GM12878 (cell line): ENCODE measurements around the gene MBD3. TPM values are rescaled to one million over a fixed set of nuclear protein-coding genes. Genes with fewer than 3 reads are reported as not detected.
A peak's percentile ranks its signal among the peaks of the same experiment; 100 is the strongest.

Experiments used
- ATF7 ChIP-seq: fragments of 450-650 bp; IDR thresholded peaks from 2 replicates; pipeline ENCODE4 v1.6.1; 2016; ENCODE audit warnings: low read depth, mild to moderate bottlenecking
- CEBPB ChIP-seq, 2 experiments: fragments of 150-350 bp in 1 of 2; IDR thresholded peaks; 2 replicates each; pipeline ENCODE4 v1.6.1; 2012 to 2014; ENCODE audit warnings: low read depth in 2 of 2, low read length in 2 of 2, borderline replicate concordance in 1 of 2, inconsistent platforms in 1 of 2
- CHD1 ChIP-seq: IDR thresholded peaks from 2 replicates; pipeline ENCODE4 v1.6.1; 2012; ENCODE audit warnings: low read depth, low read length, improper control_type of control experiment
- EZH2 ChIP-seq: IDR thresholded peaks from 2 replicates; pipeline ENCODE4 v1.6.1; 2012; ENCODE audit warnings: low read depth, mild to moderate bottlenecking, control low read depth, inconsistent platforms, low read length, borderline replicate concordance; ENCODE audit not compliant: control insufficient read depth
- FOXM1 ChIP-seq: IDR thresholded peaks from 2 replicates; pipeline ENCODE4 v1.6.1; 2012; ENCODE audit warnings: low read depth, mild to moderate bottlenecking, inconsistent platforms, low read length, moderate library complexity
- GATAD2B ChIP-seq: fragments of 450-650 bp; conservative IDR thresholded peaks from 2 replicates; pipeline ENCODE4 v1.6.1; 2017; ENCODE audit warnings: low read depth, mild to moderate bottlenecking, moderate library complexity
- LARP7 ChIP-seq: fragments of 450-650 bp; IDR thresholded peaks from 2 replicates; pipeline ENCODE4 v1.6.1; 2017; ENCODE audit warnings: mild to moderate bottlenecking
- MAX ChIP-seq: IDR thresholded peaks from 2 replicates; pipeline ENCODE4 v1.6.1; 2012; ENCODE audit warnings: low read depth, low read length, improper control_type of control experiment
- MEF2B ChIP-seq: fragments of 450-650 bp; IDR thresholded peaks from 2 replicates; pipeline ENCODE4 v1.6.1; 2018; ENCODE audit warnings: mild to moderate bottlenecking, moderate library complexity; ENCODE audit not compliant: partially characterized antibody, poor library complexity, severe bottlenecking
- NBN ChIP-seq: fragments of 450-650 bp; IDR thresholded peaks from 2 replicates; pipeline ENCODE4 v1.6.1; 2016
- NR2C1 ChIP-seq: fragments of 450-650 bp; IDR thresholded peaks from 2 replicates; pipeline ENCODE4 v1.6.1; 2017; ENCODE audit warnings: antibody characterized with exemption, mild to moderate bottlenecking, moderate library complexity
- NR2F1 ChIP-seq: fragments of 450-650 bp; conservative IDR thresholded peaks from 2 replicates; pipeline ENCODE4 v1.6.1; 2017; ENCODE audit warnings: mild to moderate bottlenecking
- NRF1 ChIP-seq: conservative IDR thresholded peaks from 2 replicates; pipeline ENCODE4 v1.6.1; 2011; ENCODE audit warnings: mild to moderate bottlenecking, low read depth, low read length, improper control_type of control experiment
- POLR2AphosphoS5 ChIP-seq: IDR thresholded peaks from 2 replicates; pipeline ENCODE4 v1.6.1; 2011; ENCODE audit warnings: mild to moderate bottlenecking, low read length, inconsistent platforms
- RAD21 ChIP-seq: IDR thresholded peaks from 2 replicates; pipeline ENCODE4 v1.6.1; 2011; ENCODE audit warnings: mild to moderate bottlenecking, low read depth, low read length, moderate library complexity; ENCODE audit not compliant: insufficient read depth
- RAD51 ChIP-seq: fragments of 450-650 bp; IDR thresholded peaks from 2 replicates; pipeline ENCODE4 v1.6.1; 2016; ENCODE audit warnings: moderate library complexity, mild to moderate bottlenecking, inconsistent platforms
- SMAD5 ChIP-seq: IDR thresholded peaks from 2 replicates; pipeline ENCODE4 v1.6.1; 2016; ENCODE audit warnings: antibody characterized with exemption, low read depth
- SUPT20H ChIP-seq: IDR thresholded peaks from 2 replicates; pipeline ENCODE4 v1.6.1; 2011; ENCODE audit warnings: low read depth, mild to moderate bottlenecking, low read length, moderate library complexity, borderline replicate concordance; ENCODE audit not compliant: control insufficient read depth
- TAF1 ChIP-seq: IDR thresholded peaks from 2 replicates; pipeline ENCODE4 v1.6.1; 2011; ENCODE audit warnings: mild to moderate bottlenecking, low read depth, low read length, borderline replicate concordance
- USF2 ChIP-seq: IDR thresholded peaks from 2 replicates; pipeline ENCODE4 v1.6.1; 2011; ENCODE audit warnings: low read depth, low read length, improper control_type of control experiment, borderline replicate concordance
- ZBTB40 ChIP-seq: fragments of 450-650 bp; IDR thresholded peaks from 2 replicates; pipeline ENCODE4 v1.6.1; 2016; ENCODE audit warnings: mild to moderate bottlenecking, moderate library complexity, borderline replicate concordance
- polyA plus RNA-seq, 11 experiments: library from polyadenylated mRNA; depleted of rRNA in 4 of 11; unstranded in 6 of 11; stranded (reverse) in 5 of 11; fragments of >200 nt; fragmentation: Nextera tagmentation in 4 of 11; fragmentation: Illumina TruSeq in 1 of 11; extraction: Ambion mirVana in 4 of 11; extraction: Trizol in 1 of 11; gene quantifications; 1 replicate in 1 of 11; 2 replicates in 10 of 11; pipeline versions ENCODE4 v1.2.1 to v1.2.3, GENCODE V29; 2011 to 2016; ENCODE audit warnings: inconsistent platforms in 2 of 11, missing spikeins in 2 of 11, low read depth in 1 of 11
- total RNA-seq, 4 experiments: library from RNA; depleted of rRNA in 3 of 4; stranded (reverse); fragments of >200 nt in 3 of 4; fragmentation: Illumina TruSeq in 1 of 4; extraction: Trizol in 1 of 4; gene quantifications; 2 replicates each; pipeline versions ENCODE4 v1.2.1 to v1.2.3, GENCODE V29; 2013 to 2021
- TF ChIP-seq, protein P1 (sequence below): IDR thresholded peaks from 2 replicates; pipeline ENCODE4 v1.6.1; 2011; ENCODE audit warnings: borderline replicate concordance, low read depth, mild to moderate bottlenecking, moderate library complexity, low read length; ENCODE audit not compliant: insufficient read depth, poor library complexity, severe bottlenecking
- TF ChIP-seq, protein P2 (sequence below): fragments of 450-650 bp; IDR thresholded peaks from 2 replicates; pipeline ENCODE4 v1.6.1; 2014; ENCODE audit warnings: mild to moderate bottlenecking

MBD3 gene
- total and polyA plus RNA-seq, 10 of the 15 experiments (the other 5 are each of a cell fraction or from before 2014, with no cell fraction given), result 0.13 to 107 (median 21.9) TPM

DNA sequence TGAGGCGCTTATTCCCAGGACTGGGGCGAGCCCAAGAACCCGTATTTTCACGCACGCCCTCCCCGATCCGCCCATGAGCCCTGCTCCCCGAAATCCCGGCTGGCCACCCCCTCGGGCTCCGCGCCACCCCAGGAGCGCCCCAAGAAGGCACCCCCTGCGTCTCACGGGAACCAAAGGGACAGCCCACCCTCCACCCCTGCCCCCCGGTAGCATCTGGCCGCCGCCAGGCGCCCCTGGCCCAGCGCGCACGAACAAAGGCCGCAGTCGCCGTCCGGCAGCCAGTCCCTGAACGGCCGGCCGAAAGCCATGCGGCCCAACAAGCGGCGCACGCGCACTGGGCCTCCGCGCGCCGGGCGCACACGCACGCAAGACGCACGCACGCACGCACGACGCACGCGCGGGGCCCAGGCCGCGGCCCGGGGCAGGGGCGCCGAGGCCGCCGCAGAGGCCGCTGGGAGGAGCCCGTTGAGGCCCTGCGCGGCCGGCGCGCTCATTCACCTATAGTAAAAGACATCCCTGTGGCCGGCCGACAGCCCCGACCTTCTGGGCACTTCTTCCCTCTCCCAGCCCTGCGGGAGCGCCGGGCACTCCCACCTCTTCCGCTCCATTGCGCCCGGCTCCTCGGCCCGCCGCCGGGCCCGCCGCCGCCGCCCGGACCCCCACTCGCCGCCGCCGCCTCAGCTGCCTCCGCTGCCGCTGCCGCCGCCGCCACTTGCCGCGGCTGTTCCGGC lies 476 bp downstream of the MBD3 start (continued):
- TF ChIP-seq SUPT20H (no peak), POLR2AphosphoS5 (peak; percentile 94), TAF1 (peak; percentile 86), RAD21 (no peak), ZBTB40 (no peak), RAD51 (no peak), SMAD5 (peak; percentile 89), MEF2B (no peak), CHD1 (no peak), NRF1 (peak; percentile 77), NR2F1 (peak; percentile 77), FOXM1 (no peak), GATAD2B (no peak; the same call in none of the 2 replicates), CEBPB (IDR thresholded peaks at IDR 0.05; ENCODE audit: borderline replicate concordance in 1 of 2, low read depth in 2 of 2, low read length in 2 of 2) (no peak), NBN (no peak), ATF7 (no peak), NR2C1 (peak; percentile 60), LARP7 (peak; percentile 94; the same call in 1 of the 2 replicates), MAX (peak; percentile 86), USF2 (no peak), EZH2 (no peak)
- TF ChIP-seq, protein P1, sequence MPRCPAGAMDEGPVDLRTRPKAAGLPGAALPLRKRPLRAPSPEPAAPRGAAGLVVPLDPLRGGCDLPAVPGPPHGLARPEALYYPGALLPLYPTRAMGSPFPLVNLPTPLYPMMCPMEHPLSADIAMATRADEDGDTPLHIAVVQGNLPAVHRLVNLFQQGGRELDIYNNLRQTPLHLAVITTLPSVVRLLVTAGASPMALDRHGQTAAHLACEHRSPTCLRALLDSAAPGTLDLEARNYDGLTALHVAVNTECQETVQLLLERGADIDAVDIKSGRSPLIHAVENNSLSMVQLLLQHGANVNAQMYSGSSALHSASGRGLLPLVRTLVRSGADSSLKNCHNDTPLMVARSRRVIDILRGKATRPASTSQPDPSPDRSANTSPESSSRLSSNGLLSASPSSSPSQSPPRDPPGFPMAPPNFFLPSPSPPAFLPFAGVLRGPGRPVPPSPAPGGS, result peak; percentile 7
- TF ChIP-seq, protein P2, sequence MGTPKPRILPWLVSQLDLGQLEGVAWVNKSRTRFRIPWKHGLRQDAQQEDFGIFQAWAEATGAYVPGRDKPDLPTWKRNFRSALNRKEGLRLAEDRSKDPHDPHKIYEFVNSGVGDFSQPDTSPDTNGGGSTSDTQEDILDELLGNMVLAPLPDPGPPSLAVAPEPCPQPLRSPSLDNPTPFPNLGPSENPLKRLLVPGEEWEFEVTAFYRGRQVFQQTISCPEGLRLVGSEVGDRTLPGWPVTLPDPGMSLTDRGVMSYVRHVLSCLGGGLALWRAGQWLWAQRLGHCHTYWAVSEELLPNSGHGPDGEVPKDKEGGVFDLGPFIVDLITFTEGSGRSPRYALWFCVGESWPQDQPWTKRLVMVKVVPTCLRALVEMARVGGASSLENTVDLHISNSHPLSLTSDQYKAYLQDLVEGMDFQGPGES, result no peak
